ENCODE results near the gene OSBPL6. TPM values are rescaled to one million over a fixed set of nuclear protein-coding genes. Genes with fewer than 3 reads are reported as not detected.

OSBPL6 gene
- total RNA-seq, 1 donor = 6.5 TPM

DNA sequence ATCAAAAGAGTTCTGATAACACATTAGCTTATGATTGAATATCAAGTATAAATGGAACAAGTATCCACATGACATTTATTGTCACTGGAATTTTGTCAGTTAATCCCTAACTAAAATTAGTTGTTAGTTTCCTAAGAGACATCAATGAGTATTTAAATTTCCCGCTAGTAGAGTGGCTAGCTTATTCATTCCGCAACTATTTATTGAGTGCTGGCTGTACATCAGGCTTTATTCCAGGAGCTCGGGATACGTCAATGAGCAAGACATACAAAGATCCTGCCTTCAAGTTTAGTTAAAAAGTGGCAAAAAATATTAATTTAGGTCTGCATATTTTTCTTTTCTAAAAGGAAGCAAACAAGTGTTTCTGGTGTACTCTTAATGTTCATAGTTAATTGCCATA, 197.4 kb downstream of the OSBPL6 start:
- no peak overlapping the region for H3K4me3 ChIP-seq (ENCODE audit: low read depth, low read length)
- DNase-seq (ENCODE audit: low read depth) = no peak
- TF ChIP-seq, protein P1, sequence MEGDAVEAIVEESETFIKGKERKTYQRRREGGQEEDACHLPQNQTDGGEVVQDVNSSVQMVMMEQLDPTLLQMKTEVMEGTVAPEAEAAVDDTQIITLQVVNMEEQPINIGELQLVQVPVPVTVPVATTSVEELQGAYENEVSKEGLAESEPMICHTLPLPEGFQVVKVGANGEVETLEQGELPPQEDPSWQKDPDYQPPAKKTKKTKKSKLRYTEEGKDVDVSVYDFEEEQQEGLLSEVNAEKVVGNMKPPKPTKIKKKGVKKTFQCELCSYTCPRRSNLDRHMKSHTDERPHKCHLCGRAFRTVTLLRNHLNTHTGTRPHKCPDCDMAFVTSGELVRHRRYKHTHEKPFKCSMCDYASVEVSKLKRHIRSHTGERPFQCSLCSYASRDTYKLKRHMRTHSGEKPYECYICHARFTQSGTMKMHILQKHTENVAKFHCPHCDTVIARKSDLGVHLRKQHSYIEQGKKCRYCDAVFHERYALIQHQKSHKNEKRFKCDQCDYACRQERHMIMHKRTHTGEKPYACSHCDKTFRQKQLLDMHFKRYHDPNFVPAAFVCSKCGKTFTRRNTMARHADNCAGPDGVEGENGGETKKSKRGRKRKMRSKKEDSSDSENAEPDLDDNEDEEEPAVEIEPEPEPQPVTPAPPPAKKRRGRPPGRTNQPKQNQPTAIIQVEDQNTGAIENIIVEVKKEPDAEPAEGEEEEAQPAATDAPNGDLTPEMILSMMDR (IDR thresholded peaks at IDR 0.05; ENCODE audit: insufficient read depth, low read depth, low read length) = no peak

DNA sequence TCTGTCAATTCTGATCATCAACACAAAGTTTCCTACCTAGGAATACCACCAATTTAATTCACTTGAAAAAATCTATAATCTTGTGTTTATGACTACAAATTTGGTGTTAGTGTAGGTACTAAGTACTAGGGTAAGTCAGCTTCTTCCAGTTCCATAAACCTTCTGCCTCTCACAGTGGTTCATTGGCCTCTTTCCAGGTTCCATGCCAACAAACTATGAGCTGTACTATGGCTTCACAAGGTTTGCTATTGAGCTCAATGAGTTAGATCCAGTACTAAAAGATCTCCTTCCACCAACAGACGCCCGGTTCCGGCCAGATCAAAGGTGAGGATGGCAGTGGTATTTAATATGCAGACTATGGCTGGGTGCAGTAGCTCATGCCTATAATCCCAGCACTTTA, 197.9 kb downstream of the OSBPL6 start:
- no peak overlapping the region for H3K4me3 ChIP-seq (ENCODE audit: low read depth, low read length)
- no peak for DNase-seq (ENCODE audit: low read depth)
- TF ChIP-seq, protein P1 (IDR thresholded peaks at IDR 0.05; ENCODE audit: insufficient read depth, low read depth, low read length) = no peak

DNA sequence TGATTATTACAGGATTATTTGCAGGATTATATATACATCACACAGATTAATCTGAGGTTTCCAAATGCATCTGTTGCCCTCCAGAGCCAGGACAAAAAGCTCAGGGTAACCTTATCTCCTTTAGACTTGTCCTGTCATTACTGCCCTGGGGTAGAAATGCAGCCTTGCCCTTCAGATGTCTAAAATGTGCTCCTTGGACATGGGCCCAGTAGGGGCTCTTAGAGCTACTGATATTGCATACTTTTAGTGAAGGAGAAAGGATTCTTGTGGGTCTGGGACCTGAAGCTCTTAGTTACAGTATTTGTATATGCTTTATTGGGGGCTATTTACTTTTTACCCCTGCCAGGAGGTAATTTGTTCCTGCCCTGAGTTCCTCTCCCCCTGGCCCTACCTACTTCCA, 200.5 kb downstream of the OSBPL6 start:
- TF ChIP-seq, protein P1 (IDR thresholded peaks at IDR 0.05; ENCODE audit: insufficient read depth, low read depth, low read length) = no peak
- H3K4me3 ChIP-seq (ENCODE audit: low read depth, low read length) = no peak overlapping the region
- DNase-seq (ENCODE audit: low read depth) = no peak

DNA sequence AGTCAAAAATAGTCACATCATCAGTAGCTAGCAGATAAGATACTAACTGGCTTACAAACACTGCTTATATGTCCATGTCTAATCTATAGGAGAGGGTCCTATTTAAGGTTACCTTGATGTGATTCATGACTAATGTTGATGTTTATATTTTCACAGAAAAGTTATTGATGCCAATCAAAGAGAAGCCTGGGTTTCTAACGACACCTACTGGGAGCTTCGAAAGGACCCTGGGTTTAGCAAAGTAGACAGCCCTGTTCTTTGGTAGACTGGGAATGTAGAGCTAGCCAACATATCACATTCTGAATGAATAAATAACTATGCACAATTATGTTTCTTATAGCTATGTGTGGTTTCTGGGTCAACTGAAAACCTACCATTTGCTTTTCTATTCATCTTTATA, 201.0 kb downstream of the OSBPL6 start:
- no peak overlapping the region for H3K4me3 ChIP-seq (ENCODE audit: low read depth, low read length)
- TF ChIP-seq, protein P1 (IDR thresholded peaks at IDR 0.05; ENCODE audit: insufficient read depth, low read depth, low read length) = no peak
- no peak for DNase-seq (ENCODE audit: low read depth)

DNA sequence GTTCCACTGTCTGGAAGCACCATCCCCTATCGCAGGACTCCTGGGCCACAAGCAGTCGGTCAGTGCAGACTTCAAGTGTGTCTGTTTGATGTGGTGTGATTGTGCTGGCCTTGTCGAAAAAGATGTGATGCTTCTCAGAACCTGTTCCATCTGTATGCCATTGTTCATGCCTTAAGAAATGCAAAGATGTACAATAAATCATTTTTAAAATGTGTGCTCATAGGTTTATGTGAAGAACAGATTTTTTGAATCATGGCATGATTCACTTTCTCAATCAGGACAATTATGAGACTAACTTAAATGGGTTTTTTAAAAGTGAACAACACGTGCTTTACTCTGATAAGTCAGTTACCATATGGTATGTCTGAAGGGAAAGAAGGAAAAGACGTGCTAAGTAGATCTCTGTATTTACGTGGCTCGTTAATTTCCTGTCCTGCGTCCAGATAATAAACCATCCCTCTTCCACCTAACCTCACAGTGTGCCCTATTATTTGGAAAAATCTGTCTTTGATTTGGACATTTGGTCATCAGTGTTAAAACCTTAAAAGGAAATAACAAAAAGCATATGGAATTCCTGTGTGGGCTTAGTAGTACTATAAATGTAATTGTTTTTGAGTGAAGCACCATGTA, 201.7 kb downstream of the OSBPL6 start:
- TF ChIP-seq, protein P1 (IDR thresholded peaks at IDR 0.05; ENCODE audit: insufficient read depth, low read depth, low read length) = no peak
- no peak overlapping the region for H3K4me3 ChIP-seq (ENCODE audit: low read depth, low read length)
- DNase-seq (ENCODE audit: low read depth) = no peak

DNA sequence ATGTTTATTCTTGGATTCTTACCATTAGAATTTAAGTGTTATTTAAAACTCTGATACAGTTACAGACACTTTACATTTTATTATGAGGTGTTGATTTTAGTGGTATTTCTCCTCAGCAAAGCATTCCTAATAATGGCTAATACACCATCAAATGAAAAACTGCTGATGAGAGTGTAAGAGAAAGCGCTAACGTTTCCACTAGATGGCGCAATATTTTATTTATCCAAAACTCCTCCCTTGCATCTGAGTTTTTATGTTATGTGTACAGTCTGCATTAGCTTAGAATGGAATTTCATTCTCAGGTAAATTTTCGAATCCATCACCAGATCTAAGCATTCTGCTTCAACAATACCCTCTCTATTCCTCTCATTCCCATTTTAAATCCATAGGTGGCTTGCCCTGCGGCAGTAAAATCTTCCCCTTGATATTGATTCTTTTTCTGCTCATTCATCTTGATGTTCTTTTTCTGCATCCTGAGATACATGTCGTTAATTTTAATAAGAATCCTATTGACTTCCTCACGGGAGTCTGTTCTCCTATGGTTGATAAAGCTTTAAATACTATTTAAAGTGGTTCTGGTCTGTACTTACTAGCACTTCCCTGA, 202.8 kb downstream of the OSBPL6 start:
- DNase-seq (ENCODE audit: low read depth) = peak; percentile 59
- no peak overlapping the region for H3K4me3 ChIP-seq (ENCODE audit: low read depth, low read length)
- TF ChIP-seq, protein P1 (IDR thresholded peaks at IDR 0.05; ENCODE audit: insufficient read depth, low read depth, low read length) = peak; percentile 65

All from fibroblast of villous mesenchyme (primary cell).